ENCODE results near the gene SLC2A13. TPM values are rescaled to one million over a fixed set of nuclear protein-coding genes. Genes with fewer than 3 reads are reported as not detected.

Gene SLC2A13
- total and polyA plus RNA-seq, 10 of the 15 experiments (the other 5 are each of a cell fraction or from before 2014, with no cell fraction given) = 0.05 to 3.7 (median 0.25) TPM

DNA sequence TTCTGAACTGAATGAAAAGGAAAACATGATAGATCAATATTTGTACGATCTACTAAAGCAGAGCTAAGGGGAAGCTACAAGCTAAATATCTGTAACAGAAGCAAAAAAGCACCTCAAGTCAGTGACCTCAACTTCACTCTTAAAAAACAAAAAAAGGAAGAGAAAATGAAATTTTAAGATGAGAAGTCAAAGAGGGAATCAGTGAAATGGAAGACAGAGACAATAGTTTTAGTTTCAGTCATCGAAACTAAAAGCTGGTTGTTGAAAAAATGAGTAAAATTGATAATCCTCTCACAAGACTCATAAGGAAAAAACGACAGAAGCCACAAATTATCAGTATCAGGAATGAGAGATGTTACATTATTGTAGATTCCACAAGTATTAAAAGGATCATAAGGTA lies 11.9 kb upstream of the SLC2A13 start (continued):
- TF ChIP-seq CEBPB (IDR thresholded peaks at IDR 0.05; ENCODE audit: borderline replicate concordance in 1 of 2, low read depth in 2 of 2, low read length in 2 of 2) (0 out of 4 replicates have a peak, but pooled peaks of 1 of the 2 experiments have one; percentile 49), BMI1 (IDR thresholded peaks at IDR 0.05; ENCODE audit: borderline replicate concordance) (peak; percentile 53; the same call in 1 of the 2 replicates), RBBP5 (conservative IDR thresholded peaks at IDR 0.05) (no peak), ATF7 (IDR thresholded peaks at IDR 0.05; ENCODE audit: low read depth) (peak; percentile 70), WRNIP1 (IDR thresholded peaks at IDR 0.05; ENCODE audit: borderline replicate concordance, low read depth, low read length) (no peak), TARDBP (IDR thresholded peaks at IDR 0.05; ENCODE audit: borderline replicate concordance) (no peak), ZNF622 (IDR thresholded peaks at IDR 0.05) (no peak), NR2F1 (conservative IDR thresholded peaks at IDR 0.05) (peak; percentile 54; the same call in 1 of the 2 replicates), SPI1 (IDR thresholded peaks at IDR 0.05; ENCODE audit: borderline replicate concordance, insufficient read depth, low read depth, low read length) (peak; percentile 60; the same call in 1 of the 2 replicates), BHLHE40 (IDR thresholded peaks at IDR 0.05; ENCODE audit: borderline replicate concordance in 1 of 2, low read depth in 2 of 2, low read length in 1 of 2) (peak in 1 of 2 experiments; percentile 6; a peak in 1 of 4 replicates), GABPA (IDR thresholded peaks at IDR 0.05; ENCODE audit: low read depth) (peak; percentile 57), IKZF1 (conservative IDR thresholded peaks at IDR 0.05) (peak; percentile 35; the same call in 1 of the 2 replicates), SIX5 (IDR thresholded peaks at IDR 0.05; ENCODE audit: low read depth, low read length, severe bottlenecking) (no peak), MTA3 (IDR thresholded peaks at IDR 0.05; ENCODE audit: borderline replicate concordance, low read length) (peak; percentile 51; the same call in 1 of the 2 replicates), JUNB (IDR thresholded peaks at IDR 0.05) (peak; percentile 94), ZNF217 (IDR thresholded peaks at IDR 0.05) (peak; percentile 98), SMAD1 (IDR thresholded peaks at IDR 0.05; ENCODE audit: low read depth, partially characterized antibody) (no peak), HDGF (IDR thresholded peaks at IDR 0.05) (no peak), KAT2A (conservative IDR thresholded peaks at IDR 0.05; ENCODE audit: control insufficient read depth, low read depth, low read length) (no peak), ZNF274 (IDR thresholded peaks at IDR 0.05; ENCODE audit: insufficient read depth, insufficient read length) (no peak), HDAC2 (IDR thresholded peaks at IDR 0.05) (no peak)
- TF ChIP-seq, protein P1, sequence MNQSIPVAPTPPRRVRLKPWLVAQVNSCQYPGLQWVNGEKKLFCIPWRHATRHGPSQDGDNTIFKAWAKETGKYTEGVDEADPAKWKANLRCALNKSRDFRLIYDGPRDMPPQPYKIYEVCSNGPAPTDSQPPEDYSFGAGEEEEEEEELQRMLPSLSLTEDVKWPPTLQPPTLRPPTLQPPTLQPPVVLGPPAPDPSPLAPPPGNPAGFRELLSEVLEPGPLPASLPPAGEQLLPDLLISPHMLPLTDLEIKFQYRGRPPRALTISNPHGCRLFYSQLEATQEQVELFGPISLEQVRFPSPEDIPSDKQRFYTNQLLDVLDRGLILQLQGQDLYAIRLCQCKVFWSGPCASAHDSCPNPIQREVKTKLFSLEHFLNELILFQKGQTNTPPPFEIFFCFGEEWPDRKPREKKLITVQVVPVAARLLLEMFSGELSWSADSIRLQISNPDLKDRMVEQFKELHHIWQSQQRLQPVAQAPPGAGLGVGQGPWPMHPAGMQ (IDR thresholded peaks at IDR 0.05; ENCODE audit: borderline replicate concordance) = no peak
- TF ChIP-seq, protein P2, sequence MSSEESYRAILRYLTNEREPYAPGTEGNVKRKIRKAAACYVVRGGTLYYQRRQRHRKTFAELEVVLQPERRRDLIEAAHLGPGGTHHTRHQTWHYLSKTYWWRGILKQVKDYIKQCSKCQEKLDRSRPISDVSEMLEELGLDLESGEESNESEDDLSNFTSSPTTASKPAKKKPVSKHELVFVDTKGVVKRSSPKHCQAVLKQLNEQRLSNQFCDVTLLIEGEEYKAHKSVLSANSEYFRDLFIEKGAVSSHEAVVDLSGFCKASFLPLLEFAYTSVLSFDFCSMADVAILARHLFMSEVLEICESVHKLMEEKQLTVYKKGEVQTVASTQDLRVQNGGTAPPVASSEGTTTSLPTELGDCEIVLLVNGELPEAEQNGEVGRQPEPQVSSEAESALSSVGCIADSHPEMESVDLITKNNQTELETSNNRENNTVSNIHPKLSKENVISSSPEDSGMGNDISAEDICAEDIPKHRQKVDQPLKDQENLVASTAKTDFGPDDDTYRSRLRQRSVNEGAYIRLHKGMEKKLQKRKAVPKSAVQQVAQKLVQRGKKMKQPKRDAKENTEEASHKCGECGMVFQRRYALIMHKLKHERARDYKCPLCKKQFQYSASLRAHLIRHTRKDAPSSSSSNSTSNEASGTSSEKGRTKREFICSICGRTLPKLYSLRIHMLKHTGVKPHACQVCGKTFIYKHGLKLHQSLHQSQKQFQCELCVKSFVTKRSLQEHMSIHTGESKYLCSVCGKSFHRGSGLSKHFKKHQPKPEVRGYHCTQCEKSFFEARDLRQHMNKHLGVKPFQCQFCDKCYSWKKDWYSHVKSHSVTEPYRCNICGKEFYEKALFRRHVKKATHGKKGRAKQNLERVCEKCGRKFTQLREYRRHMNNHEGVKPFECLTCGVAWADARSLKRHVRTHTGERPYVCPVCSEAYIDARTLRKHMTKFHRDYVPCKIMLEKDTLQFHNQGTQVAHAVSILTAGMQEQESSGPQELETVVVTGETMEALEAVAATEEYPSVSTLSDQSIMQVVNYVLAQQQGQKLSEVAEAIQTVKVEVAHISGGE (CRISPR knock-in tag; IDR thresholded peaks at IDR 0.05) = no peak
- TF ChIP-seq, protein P3, sequence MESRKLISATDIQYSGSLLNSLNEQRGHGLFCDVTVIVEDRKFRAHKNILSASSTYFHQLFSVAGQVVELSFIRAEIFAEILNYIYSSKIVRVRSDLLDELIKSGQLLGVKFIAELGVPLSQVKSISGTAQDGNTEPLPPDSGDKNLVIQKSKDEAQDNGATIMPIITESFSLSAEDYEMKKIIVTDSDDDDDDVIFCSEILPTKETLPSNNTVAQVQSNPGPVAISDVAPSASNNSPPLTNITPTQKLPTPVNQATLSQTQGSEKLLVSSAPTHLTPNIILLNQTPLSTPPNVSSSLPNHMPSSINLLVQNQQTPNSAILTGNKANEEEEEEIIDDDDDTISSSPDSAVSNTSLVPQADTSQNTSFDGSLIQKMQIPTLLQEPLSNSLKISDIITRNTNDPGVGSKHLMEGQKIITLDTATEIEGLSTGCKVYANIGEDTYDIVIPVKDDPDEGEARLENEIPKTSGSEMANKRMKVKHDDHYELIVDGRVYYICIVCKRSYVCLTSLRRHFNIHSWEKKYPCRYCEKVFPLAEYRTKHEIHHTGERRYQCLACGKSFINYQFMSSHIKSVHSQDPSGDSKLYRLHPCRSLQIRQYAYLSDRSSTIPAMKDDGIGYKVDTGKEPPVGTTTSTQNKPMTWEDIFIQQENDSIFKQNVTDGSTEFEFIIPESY (IDR thresholded peaks at IDR 0.05) = no peak
- TF ChIP-seq, protein P4, sequence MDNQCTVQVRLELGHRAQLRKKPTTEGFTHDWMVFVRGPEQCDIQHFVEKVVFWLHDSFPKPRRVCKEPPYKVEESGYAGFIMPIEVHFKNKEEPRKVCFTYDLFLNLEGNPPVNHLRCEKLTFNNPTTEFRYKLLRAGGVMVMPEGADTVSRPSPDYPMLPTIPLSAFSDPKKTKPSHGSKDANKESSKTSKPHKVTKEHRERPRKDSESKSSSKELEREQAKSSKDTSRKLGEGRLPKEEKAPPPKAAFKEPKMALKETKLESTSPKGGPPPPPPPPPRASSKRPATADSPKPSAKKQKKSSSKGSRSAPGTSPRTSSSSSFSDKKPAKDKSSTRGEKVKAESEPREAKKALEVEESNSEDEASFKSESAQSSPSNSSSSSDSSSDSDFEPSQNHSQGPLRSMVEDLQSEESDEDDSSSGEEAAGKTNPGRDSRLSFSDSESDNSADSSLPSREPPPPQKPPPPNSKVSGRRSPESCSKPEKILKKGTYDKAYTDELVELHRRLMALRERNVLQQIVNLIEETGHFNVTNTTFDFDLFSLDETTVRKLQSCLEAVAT (IDR thresholded peaks at IDR 0.05) = no peak

All from GM12878 (cell line).